ENCODE measurements around the gene CEACAM18.

GRCh38 chr19:51490676-51491075 lies 12.3 kb downstream of the CEACAM18 start:
- TF ChIP-seq CTCF (IDR thresholded peaks at IDR 0.05) (no peak), POLR2A (IDR thresholded peaks at IDR 0.05) (no peak)
